Chondrocyte (in vitro differentiated cells): ENCODE data around the gene LPCAT1. TPM values are rescaled to one million over a fixed set of nuclear protein-coding genes. Genes with fewer than 3 reads are reported as not detected.

Source experiments
- DNase-seq: peaks from one replicate; pipeline ENCODE4 v3.0.0; 2021; ENCODE audit warnings: mixed read lengths, low spot score
- H3K27ac Mint-ChIP-seq: one replicate; pipeline ENCODE4 v1.8.0; 2021; ENCODE audit warnings: mild to moderate bottlenecking, moderate library complexity, mixed read lengths; ENCODE audit not compliant: unreplicated experiment
- H3K27me3 Mint-ChIP-seq: 2 replicates; pipeline ENCODE4 v1.8.0; 2021; ENCODE audit warnings: low read depth, mixed read lengths
- H3K36me3 Mint-ChIP-seq: 2 replicates; pipeline ENCODE4 v1.8.0; 2021; ENCODE audit warnings: low read depth, mixed read lengths
- H3K4me1 Mint-ChIP-seq: 2 replicates; pipeline ENCODE4 v1.8.0; 2021; ENCODE audit warnings: low read depth, mild to moderate bottlenecking, mixed read lengths
- H3K4me3 Mint-ChIP-seq: one replicate; pipeline ENCODE4 v1.8.0; 2021; ENCODE audit warnings: mild to moderate bottlenecking, moderate library complexity, mixed read lengths; ENCODE audit not compliant: unreplicated experiment
- H3K9me3 Mint-ChIP-seq: 2 replicates; pipeline ENCODE4 v1.8.0; 2021; ENCODE audit warnings: low read depth, mixed read lengths
- CTCF ChIP-seq: fragments of 200-600 bp; sonication (generic); IDR thresholded peaks from 2 replicates; pipeline ENCODE4 v1.5.0; 2021; ENCODE audit warnings: antibody characterized with exemption, mild to moderate bottlenecking, moderate library complexity
- total RNA-seq: library from RNA; stranded (reverse); gene quantifications from 3 replicates; pipeline ENCODE4 v1.2.1, GENCODE V29; 2021

Gene LPCAT1
- total RNA-seq, 1 donor from 2014 or later: 49.4 TPM

- Mint-ChIP-seq H3K9me3 (no peaks in the 10 kb centered on the region), H3K27ac (no peak overlapping the region), H3K36me3 (peaks cover 1% of the 10 kb centered on the region), H3K4me3 (no peak overlapping the region), H3K4me1 (peaks cover 9% of the 10 kb centered on the region), H3K27me3 (peaks cover 62% of the 10 kb centered on the region)
- no peak for TF ChIP-seq CTCF
- no peak for DNase-seq
These were observed 8.6 kb upstream of the LPCAT1 start for GRCh38 chr5:1532384-1532783.

GRCh38 chr5:1529498-1529897 is 5.7 kb upstream of the LPCAT1 start:
- Mint-ChIP-seq H3K27ac (no peak overlapping the region), H3K4me3 (no peak overlapping the region), H3K4me1 (no peaks in the 10 kb centered on the region), H3K9me3 (no peaks in the 10 kb centered on the region), H3K36me3 (peaks cover 1% of the 10 kb centered on the region), H3K27me3 (peaks cover 42% of the 10 kb centered on the region)
- DNase-seq: no peak
- no peak for TF ChIP-seq CTCF

- Mint-ChIP-seq H3K4me1 (peaks cover 2% of the 10 kb centered on the region), H3K9me3 (no peaks in the 10 kb centered on the region), H3K27me3 (peaks cover 31% of the 10 kb centered on the region), H3K27ac (no peak overlapping the region), H3K36me3 (peaks cover 1% of the 10 kb centered on the region), H3K4me3 (no peak overlapping the region)
- DNase-seq: peak; percentile 68
- no peak for TF ChIP-seq CTCF
These were observed 3.9 kb upstream of the LPCAT1 start for GRCh38 chr5:1527533-1528205.

DNA sequence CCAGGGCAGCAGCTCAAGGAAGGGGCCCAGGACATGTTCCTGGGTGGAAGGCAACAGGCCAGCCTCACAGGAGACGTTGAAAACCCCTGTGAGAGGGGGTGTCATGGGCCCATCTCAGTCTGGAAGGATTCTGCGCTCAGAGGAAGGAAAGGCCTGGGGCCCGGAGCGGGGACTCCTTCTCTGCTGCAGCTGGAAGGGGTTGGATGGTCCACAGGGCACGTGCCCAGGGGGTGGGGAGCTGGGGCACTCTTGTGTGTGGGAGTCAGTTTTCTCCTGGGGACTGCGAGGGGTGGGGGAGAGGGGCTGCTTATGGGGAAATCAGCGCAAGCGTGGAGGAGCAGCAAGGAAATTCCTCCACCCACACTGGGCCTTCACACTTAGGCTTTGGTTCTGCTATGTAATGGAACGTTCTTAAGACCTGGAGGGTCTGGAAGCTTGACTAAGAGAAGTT is 2.9 kb upstream of the LPCAT1 start:
- Mint-ChIP-seq H3K4me3 (no peak overlapping the region), H3K27me3 (peaks cover 24% of the 10 kb centered on the region), H3K27ac (no peak overlapping the region), H3K36me3 (peaks cover 1% of the 10 kb centered on the region), H3K9me3 (no peaks in the 10 kb centered on the region), H3K4me1 (peaks cover 12% of the 10 kb centered on the region)
- DNase-seq: peak; percentile 67
- no peak for TF ChIP-seq CTCF

- TF ChIP-seq CTCF: no peak
- Mint-ChIP-seq H3K9me3 (no peaks in the 10 kb centered on the region), H3K27ac (no peak overlapping the region), H3K4me1 (peaks cover 15% of the 10 kb centered on the region), H3K4me3 (no peak overlapping the region), H3K36me3 (peaks cover 1% of the 10 kb centered on the region), H3K27me3 (peaks cover 24% of the 10 kb centered on the region)
- peak; percentile 84 for DNase-seq
These were observed 2.5 kb upstream of the LPCAT1 start for GRCh38 chr5:1526190-1526631.
